BLaER1 (cell line): Measurements from ENCODE around the gene SLC2A1.

Experiments
- H3K27ac ChIP-seq: shearing (Covaris generic); formaldehyde crosslinking; 2 replicates; pipeline ENCODE4 v1.8.1; 2022
- H3K27me3 ChIP-seq: shearing (Covaris generic); formaldehyde crosslinking; 2 replicates; pipeline ENCODE4 v1.8.1; 2022
- H3K36me3 ChIP-seq: shearing (Covaris generic); formaldehyde crosslinking; 2 replicates; pipeline ENCODE4 v1.8.1; 2022
- H3K4me1 ChIP-seq: shearing (Covaris generic); formaldehyde crosslinking; 2 replicates; pipeline ENCODE4 v1.8.1; 2022
- H3K4me2 ChIP-seq: shearing (Covaris generic); formaldehyde crosslinking; 2 replicates; pipeline ENCODE4 v1.8.1; 2022
- H3K4me3 ChIP-seq: shearing (Covaris generic); formaldehyde crosslinking; 2 replicates; pipeline ENCODE4 v1.8.1; 2022
- H3K9ac ChIP-seq: shearing (Covaris generic); formaldehyde crosslinking; 2 replicates; pipeline ENCODE4 v1.8.1; 2022
- H3K9me3 ChIP-seq: shearing (Covaris generic); formaldehyde crosslinking; 2 replicates; pipeline ENCODE4 v1.8.1; 2022
- H4K20me1 ChIP-seq: shearing (Covaris generic); formaldehyde crosslinking; 2 replicates; pipeline ENCODE4 v1.8.1; 2022
- Cebpa-rat ChIP-seq: shearing (Covaris generic); IDR thresholded peaks from 2 replicates; pipeline ENCODE4 v1.8.1; 2022

Gene SLC2A1

DNA sequence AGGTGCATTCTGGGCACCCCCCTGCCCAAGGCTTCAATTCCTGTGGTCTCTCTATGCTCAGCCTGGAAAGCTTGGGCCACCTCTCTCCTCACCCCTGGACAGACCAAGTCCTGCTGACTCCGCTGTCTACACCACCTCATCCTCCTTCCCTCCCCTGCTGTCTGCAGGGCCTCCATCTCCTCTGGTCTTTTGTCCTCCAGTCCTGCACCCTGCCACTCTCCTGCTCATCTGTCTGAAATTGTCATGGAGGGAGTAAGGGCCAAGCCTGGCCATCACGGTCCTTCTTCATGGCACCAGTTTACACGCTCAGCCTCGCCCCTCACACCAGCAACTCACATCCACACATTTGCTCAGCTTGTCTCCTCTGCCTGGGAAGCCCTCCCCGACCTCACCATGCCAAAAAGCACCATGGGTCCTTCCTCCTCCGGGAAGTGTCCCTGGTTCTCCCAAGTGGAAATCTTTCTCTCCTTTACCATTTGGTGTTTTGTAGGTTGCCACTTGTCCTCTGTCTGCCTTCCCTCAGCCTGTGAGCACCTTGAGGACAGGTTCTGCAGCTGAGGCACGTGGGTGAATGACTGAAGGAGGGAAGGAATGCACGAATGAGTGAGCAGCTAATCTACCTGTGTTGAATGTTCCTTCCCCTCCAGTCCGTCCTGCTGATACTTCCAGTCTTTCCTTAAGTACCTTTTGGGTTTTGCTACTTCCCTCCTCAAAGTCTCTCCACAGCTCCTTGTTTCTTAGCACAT lies 2.1 kb upstream of the SLC2A1 start:
- peaks cover 28% of the 10 kb centered on the region for H4K20me1 ChIP-seq
- H3K9me3 ChIP-seq = no peaks in the 10 kb centered on the region
- H3K9ac ChIP-seq = no peak overlapping the region
- H3K36me3 ChIP-seq = no peaks in the 10 kb centered on the region
- no peak overlapping the region for H3K4me3 ChIP-seq
- no peak for TF ChIP-seq Cebpa-rat
- no peak overlapping the region for H3K27ac ChIP-seq
- H3K4me2 ChIP-seq = peak overlapping the region; percentile 98
- H3K27me3 ChIP-seq = no peaks in the 10 kb centered on the region
- H3K4me1 ChIP-seq = peaks cover 42% of the 10 kb centered on the region

DNA sequence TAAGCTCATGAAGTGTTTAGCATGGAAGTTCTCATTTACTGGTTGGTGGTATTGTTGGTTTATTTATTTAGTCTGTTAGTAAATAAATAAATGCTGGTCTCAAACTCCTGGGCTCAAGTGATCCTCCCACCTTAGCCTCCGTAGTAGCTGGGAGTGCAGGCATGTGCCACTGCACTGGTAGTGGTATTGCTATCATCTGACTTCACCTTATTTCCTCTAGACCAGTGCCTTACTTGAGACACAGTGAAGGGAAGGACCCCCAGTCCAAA lies 1.4 kb upstream of the SLC2A1 start:
- H3K4me1 ChIP-seq = peaks cover 49% of the 10 kb centered on the region
- H3K4me2 ChIP-seq = peak overlapping the region; percentile 98; the same call in 1 of the 2 replicates
- no peaks in the 10 kb centered on the region for H3K27me3 ChIP-seq
- H3K27ac ChIP-seq = no peak overlapping the region
- TF ChIP-seq Cebpa-rat = no peak
- H3K9me3 ChIP-seq = no peaks in the 10 kb centered on the region
- H4K20me1 ChIP-seq = peaks cover 35% of the 10 kb centered on the region
- no peak overlapping the region for H3K9ac ChIP-seq
- no peak overlapping the region for H3K4me3 ChIP-seq
- H3K36me3 ChIP-seq = peaks cover 6% of the 10 kb centered on the region; the same call in 1 of the 2 replicates

DNA sequence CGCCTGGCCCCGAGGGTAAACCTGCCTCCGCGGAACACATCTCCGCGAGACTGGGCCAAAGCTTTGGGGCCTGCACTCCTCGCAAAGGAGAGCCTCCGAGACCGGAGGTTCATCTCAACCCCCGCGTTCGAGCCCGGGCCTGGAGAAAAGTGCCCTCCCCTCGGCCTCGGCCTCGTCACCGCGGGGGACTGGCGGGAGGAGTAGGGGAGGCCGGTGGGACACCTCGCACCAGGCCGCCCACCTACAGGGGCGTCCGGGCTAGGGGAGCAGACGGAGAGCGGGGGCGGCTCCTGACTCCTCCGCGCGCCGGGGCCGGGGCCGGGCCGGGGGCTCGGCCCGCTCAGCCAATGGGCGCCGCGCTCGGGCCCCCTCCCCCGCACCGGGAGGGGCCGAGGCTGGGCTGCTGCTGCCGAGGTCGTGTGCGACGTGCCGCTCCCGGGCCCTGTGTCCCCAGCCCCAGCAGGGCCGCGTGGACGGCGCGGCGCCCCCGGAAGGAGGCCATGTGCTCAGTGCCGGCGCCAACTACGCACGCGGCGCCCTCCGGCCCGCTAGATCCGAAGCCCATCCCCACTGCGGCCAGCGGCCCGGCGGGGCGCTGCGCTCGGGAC lies 684 bp downstream of the SLC2A1 start:
- no peak for TF ChIP-seq Cebpa-rat
- Histone ChIP-seq H3K27me3 (no peaks in the 10 kb centered on the region), H3K27ac (peak overlapping the region; percentile 95), H3K36me3 (peaks cover 24% of the 10 kb centered on the region), H3K9ac (peak overlapping the region; percentile 93), H3K9me3 (no peaks in the 10 kb centered on the region), H3K4me3 (peak overlapping the region; percentile 98), H3K4me1 (peaks cover 63% of the 10 kb centered on the region), H3K4me2 (peak overlapping the region; percentile 98), H4K20me1 (peaks cover 56% of the 10 kb centered on the region)

DNA sequence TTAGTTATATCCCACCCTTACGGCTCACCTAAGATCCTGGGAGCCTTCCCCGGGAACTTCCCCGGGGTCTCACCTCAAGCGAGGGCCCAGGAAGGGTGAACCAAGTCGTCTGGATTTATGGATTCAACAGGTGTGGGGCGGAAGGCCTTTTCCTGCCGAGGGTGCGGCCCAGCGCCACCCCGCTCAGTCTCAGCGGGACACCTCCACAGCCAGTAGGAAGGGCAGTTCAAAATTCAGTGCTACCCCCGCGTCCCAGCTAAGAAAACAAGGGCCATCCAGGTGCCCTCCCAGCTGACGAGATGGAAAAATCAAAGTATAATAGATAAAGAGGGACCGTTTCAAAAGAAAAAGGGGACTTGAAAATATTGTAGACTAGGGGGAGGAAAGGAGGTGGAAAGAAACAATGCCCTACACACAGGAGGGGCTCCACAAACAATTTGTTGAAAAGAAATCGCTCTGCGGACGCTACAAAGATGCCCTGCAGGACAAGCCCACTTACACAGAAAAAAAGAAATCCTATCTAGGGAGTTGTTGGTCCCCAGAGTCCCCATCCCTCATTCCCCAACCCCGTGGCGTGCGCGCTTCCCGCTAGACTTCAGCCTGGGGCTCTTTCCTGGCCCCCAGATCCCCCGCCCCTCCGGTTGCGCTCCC lies 1.3 kb downstream of the SLC2A1 start:
- Histone ChIP-seq H3K4me1 (peaks cover 68% of the 10 kb centered on the region), H3K4me3 (peak overlapping the region; percentile 98), H3K9ac (peak overlapping the region; percentile 93), H3K9me3 (no peaks in the 10 kb centered on the region), H3K27ac (peak overlapping the region; percentile 95), H4K20me1 (peaks cover 62% of the 10 kb centered on the region), H3K36me3 (peaks cover 25% of the 10 kb centered on the region), H3K4me2 (peak overlapping the region; percentile 98), H3K27me3 (no peaks in the 10 kb centered on the region)
- TF ChIP-seq Cebpa-rat = no peak

DNA sequence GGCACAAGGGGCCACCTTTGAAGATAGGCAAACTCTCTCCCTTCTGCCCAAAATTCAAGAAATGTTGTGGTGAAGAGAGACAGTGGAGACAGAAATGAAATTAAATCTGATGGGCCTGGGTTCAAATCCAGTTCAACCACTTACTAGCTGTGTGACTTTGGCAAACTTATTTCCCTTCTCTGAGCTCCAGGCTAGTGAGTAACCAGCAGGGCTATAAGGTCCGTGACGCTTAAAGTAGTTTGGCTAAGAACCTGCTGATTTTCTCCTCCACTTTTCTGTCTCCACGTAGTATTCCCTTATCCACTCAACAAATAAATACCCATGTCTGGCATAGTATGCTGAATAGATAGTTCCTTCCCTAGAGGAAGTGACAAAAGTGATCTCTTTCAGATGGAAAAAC lies 1.9 kb downstream of the SLC2A1 start:
- Histone ChIP-seq H4K20me1 (peaks cover 68% of the 10 kb centered on the region), H3K9me3 (no peaks in the 10 kb centered on the region), H3K4me2 (peak overlapping the region; percentile 98), H3K4me3 (peak overlapping the region; percentile 98), H3K4me1 (peaks cover 75% of the 10 kb centered on the region), H3K9ac (peak overlapping the region; percentile 93), H3K36me3 (peaks cover 31% of the 10 kb centered on the region), H3K27ac (peak overlapping the region; percentile 95), H3K27me3 (no peaks in the 10 kb centered on the region)
- TF ChIP-seq Cebpa-rat = no peak

DNA sequence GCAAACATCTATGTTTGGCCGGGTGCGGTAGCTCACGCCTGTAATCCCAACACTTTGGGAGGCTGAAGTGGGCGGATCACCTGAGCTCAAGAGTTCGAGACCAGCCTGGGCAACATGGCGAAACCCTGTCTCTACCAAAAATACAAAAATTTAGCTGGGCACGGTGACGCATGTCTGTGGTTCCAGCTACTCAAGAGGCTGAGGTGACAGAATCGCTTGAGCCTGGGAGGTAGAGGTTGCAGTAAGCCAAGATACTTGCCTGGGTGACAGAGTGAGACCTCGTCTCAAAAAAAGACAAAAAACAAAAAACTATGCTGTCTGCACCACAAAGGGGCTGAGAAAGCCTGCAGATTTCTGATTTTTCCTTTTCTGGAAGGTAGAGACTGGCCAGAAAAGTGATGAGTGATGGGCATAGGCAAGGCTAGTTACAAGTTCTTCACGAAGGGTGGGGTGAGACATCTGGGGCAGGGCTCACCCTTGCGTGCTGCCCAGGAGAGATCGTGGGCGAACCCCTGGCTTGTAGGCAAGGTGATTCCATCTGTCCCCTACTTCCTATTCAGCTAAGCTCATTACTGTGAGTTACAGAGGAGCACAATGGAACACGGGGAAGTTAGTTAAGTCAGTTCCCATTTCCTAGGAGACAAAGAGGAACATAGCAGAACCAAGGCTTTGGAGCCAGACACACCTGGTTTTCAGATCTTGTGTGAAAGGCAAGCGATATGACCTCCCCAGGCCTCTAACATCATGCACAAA lies 3.2 kb downstream of the SLC2A1 start:
- 0 out of 2 replicates have a peak overlapping the region, but pooled peaks have one; percentile 18 for H3K27ac ChIP-seq
- H3K4me3 ChIP-seq = no peak overlapping the region
- peaks cover 40% of the 10 kb centered on the region for H3K36me3 ChIP-seq
- no peak for TF ChIP-seq Cebpa-rat
- peaks cover 77% of the 10 kb centered on the region for H3K4me1 ChIP-seq
- H3K9me3 ChIP-seq = no peaks in the 10 kb centered on the region
- no peak overlapping the region for H3K9ac ChIP-seq
- peaks cover 81% of the 10 kb centered on the region for H4K20me1 ChIP-seq
- H3K4me2 ChIP-seq = peak overlapping the region; percentile 98
- H3K27me3 ChIP-seq = no peaks in the 10 kb centered on the region

DNA sequence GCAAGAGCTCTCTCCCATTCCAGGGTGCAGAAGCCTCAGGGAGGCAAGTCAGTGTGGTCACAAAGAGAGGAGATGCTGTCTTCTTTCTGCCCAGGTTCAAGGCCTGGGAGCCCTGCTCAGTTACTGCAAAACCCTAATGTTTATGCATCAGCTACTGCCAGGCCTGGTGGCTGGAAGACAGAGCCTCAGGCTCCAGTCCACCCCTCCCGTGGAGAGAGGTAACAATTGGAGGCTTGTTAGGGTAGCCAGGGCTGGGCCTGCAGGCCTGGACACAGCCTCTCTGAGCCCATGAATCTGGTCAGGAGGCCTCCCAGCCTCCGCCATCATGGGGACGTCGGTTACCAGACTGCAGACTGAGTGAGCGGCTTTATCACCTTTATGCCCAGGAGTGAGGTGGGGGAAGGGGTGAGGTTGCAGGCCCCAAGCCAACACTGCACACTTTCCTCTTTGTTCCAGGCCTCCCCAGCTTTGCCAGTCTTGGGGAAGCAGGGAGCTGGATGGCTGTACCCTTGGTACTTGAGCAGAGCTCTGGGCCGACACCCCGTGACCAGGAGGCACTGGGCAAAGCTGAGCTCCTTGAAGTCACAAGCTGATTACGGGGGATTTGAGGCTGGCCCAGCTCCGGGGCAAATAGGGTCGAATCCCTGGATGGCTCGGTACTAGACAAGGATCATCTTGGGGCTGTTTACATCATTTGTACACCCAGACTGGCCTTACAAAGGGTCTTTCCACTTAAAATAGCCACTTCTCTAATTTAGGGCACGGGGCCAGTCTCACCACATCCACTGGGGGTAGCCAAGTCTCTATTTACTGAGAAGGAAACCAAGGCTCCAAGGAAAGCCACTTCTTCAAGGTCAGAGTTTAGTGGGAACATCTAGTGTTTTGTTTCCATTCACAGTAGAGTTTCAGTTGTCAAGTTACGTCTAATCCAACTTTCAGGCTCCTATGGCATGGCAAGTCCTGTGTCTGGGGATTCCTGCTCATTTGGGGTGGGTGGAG lies 5.2 kb downstream of the SLC2A1 start:
- Histone ChIP-seq H4K20me1 (peaks cover 100% of the 10 kb centered on the region), H3K9me3 (no peaks in the 10 kb centered on the region), H3K4me1 (peaks cover 87% of the 10 kb centered on the region), H3K4me3 (peak overlapping the region; percentile 23), H3K9ac (peak overlapping the region; percentile 63), H3K36me3 (peaks cover 40% of the 10 kb centered on the region), H3K27me3 (no peaks in the 10 kb centered on the region), H3K4me2 (peak overlapping the region; percentile 98), H3K27ac (peak overlapping the region; percentile 77)
- no peak for TF ChIP-seq Cebpa-rat

DNA sequence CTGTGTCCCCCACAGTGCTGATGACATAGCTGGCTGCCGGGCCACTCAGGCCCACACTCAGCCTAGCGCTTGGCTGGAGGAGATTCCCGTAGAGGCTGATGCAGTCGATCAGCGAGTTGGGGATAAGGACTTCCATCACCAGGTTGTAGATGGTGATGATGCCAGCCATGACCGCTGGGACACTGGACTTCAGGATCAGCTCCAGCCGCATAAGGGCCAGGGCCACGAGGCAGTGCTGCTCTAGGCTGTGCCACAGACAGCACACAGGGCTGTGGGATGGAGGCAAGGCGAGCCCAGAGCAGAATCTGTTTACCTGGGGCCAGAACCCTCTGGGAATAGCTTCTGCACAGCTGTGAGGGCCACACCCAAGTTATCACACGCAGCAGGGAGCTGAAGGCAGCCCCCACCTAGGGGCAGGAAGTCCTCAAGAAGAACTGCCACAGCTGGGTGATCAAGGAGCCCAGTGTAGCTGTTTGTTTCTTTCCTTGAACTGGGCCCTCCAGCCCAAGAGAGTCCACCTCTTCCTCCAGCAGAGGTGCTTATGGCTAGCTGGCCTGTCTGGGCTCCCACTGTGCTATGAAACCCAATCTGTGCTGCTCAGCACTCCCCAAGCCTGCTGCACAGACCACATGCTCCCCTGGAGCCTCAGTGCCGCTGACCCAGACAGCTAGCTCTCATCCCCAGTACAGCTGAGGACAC lies 6.2 kb downstream of the SLC2A1 start:
- peaks cover 98% of the 10 kb centered on the region for H3K4me1 ChIP-seq
- H3K27ac ChIP-seq = peak overlapping the region; percentile 77
- peaks cover 100% of the 10 kb centered on the region for H4K20me1 ChIP-seq
- H3K4me2 ChIP-seq = peak overlapping the region; percentile 98
- no peak for TF ChIP-seq Cebpa-rat
- H3K36me3 ChIP-seq = peaks cover 48% of the 10 kb centered on the region
- H3K4me3 ChIP-seq = peak overlapping the region; percentile 23
- H3K9ac ChIP-seq = peak overlapping the region; percentile 63
- H3K9me3 ChIP-seq = no peaks in the 10 kb centered on the region
- no peaks in the 10 kb centered on the region for H3K27me3 ChIP-seq
